ENCODE data around the gene LMTK2.

Gene LMTK2

GRCh38 chr7:98138672-98139071 lies 32.0 kb downstream of the LMTK2 start:
- no peak for DNase-seq

GRCh38 chr7:98142658-98143057 lies 36.0 kb downstream of the LMTK2 start:
- no peak for DNase-seq

GRCh38 chr7:98148607-98149006 lies 41.9 kb downstream of the LMTK2 start:
- DNase-seq, result no peak

- DNase-seq, result no peak
Observed at GRCh38 chr7:98149116-98149692, 42.5 kb downstream of the LMTK2 start.

- DNase-seq, result no peak
Observed at GRCh38 chr7:98151884-98152283, 45.2 kb downstream of the LMTK2 start.

- no peak for DNase-seq
Observed at GRCh38 chr7:98156700-98157099, 50.0 kb downstream of the LMTK2 start.

- DNase-seq, result no peak
Observed at GRCh38 chr7:98157761-98158160, 51.1 kb downstream of the LMTK2 start.

- no peak for DNase-seq
Observed at GRCh38 chr7:98162758-98163157, 56.1 kb downstream of the LMTK2 start.

GRCh38 chr7:98163269-98163668 lies 56.6 kb downstream of the LMTK2 start:
- DNase-seq, result no peak

GRCh38 chr7:98163704-98164494 lies 57.2 kb downstream of the LMTK2 start:
- no peak for DNase-seq

GRCh38 chr7:98165827-98166667 lies 59.4 kb downstream of the LMTK2 start:
- DNase-seq, result peak; percentile 89

GRCh38 chr7:98166668-98166970 lies 60.0 kb downstream of the LMTK2 start:
- peak; percentile 18 for DNase-seq

- DNase-seq, result peak; percentile 62
Observed at GRCh38 chr7:98167653-98168052, 61.0 kb downstream of the LMTK2 start.

- DNase-seq, result peak; percentile 97
Observed at GRCh38 chr7:98168181-98168903, 61.7 kb downstream of the LMTK2 start.

- peak; percentile 28 for DNase-seq
Observed at GRCh38 chr7:98168904-98169621, 62.4 kb downstream of the LMTK2 start.

- peak; percentile 73 for DNase-seq
Observed at GRCh38 chr7:98170966-98171365, 64.3 kb downstream of the LMTK2 start.

GRCh38 chr7:98171449-98171848 lies 64.8 kb downstream of the LMTK2 start:
- peak; percentile 96 for DNase-seq

GRCh38 chr7:98174334-98175259 lies 67.9 kb downstream of the LMTK2 start:
- peak; percentile 97 for DNase-seq

GRCh38 chr7:98175260-98175940 lies 68.7 kb downstream of the LMTK2 start:
- DNase-seq, result peak; percentile 64

GRCh38 chr7:98177553-98177952 lies 70.9 kb downstream of the LMTK2 start:
- peak; percentile 83 for DNase-seq

- peak; percentile 99 for DNase-seq
Observed at GRCh38 chr7:98178321-98178720, 71.7 kb downstream of the LMTK2 start.

Data from DMS53 (cell line).